ENCODE measurements around the gene TRPM7. TPM values are rescaled to one million over a fixed set of nuclear protein-coding genes. Genes with fewer than 3 reads are reported as not detected.

Gene TRPM7
- total RNA-seq, 2 donors from 2014 or later: 42.7 to 46.4 TPM

DNA sequence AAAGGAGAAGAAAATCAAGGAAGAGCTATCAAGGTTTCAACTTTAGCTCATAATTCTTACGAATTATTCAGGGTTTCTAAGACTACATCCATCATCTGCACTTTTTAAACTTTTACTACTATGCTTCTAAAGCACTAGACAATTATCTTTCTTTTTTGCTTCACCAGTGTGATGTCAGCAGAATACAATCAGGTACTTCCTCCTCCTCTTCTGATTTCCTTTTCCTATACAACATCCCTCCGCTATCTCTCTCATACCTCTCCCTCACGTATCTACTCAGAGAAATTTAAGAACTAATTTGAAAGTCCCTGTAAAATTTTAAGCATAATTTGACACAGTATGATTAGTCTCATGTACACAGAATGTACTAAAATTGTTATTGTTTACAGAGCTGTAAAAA lies 92.8 kb downstream of the TRPM7 start:
- TF ChIP-seq, protein P1, sequence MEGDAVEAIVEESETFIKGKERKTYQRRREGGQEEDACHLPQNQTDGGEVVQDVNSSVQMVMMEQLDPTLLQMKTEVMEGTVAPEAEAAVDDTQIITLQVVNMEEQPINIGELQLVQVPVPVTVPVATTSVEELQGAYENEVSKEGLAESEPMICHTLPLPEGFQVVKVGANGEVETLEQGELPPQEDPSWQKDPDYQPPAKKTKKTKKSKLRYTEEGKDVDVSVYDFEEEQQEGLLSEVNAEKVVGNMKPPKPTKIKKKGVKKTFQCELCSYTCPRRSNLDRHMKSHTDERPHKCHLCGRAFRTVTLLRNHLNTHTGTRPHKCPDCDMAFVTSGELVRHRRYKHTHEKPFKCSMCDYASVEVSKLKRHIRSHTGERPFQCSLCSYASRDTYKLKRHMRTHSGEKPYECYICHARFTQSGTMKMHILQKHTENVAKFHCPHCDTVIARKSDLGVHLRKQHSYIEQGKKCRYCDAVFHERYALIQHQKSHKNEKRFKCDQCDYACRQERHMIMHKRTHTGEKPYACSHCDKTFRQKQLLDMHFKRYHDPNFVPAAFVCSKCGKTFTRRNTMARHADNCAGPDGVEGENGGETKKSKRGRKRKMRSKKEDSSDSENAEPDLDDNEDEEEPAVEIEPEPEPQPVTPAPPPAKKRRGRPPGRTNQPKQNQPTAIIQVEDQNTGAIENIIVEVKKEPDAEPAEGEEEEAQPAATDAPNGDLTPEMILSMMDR (conservative IDR thresholded peaks at IDR 0.05): no peak
- H3K4me3 Mint-ChIP-seq: no peak overlapping the region
- H3K4me3 ChIP-seq (ENCODE audit: low read length): no peak overlapping the region
- H3K27me3 Mint-ChIP-seq (ENCODE audit: insufficient read depth): no peaks in the 10 kb centered on the region
- no peaks in the 10 kb centered on the region for H3K9me3 Mint-ChIP-seq
- no peak for DNase-seq
- H3K27me3 ChIP-seq (ENCODE audit: control insufficient read depth, insufficient read depth, low read length, poor library complexity, severe bottlenecking): no peaks in the 10 kb centered on the region
- H3K36me3 Mint-ChIP-seq (ENCODE audit: low read depth): peaks cover 56% of the 10 kb centered on the region
- peaks cover 79% of the 10 kb centered on the region for H3K36me3 ChIP-seq (ENCODE audit: control insufficient read depth, insufficient read depth, low read length)
- H3K9me3 ChIP-seq (ENCODE audit: control insufficient read depth, low read length): no peaks in the 10 kb centered on the region
- no peaks in the 10 kb centered on the region for H3K4me1 Mint-ChIP-seq
- no peak overlapping the region for H3K9ac ChIP-seq (ENCODE audit: extremely low read depth, low read length, poor library complexity, severe bottlenecking)
- no peak overlapping the region for H3K27ac Mint-ChIP-seq
- H3K27ac ChIP-seq (ENCODE audit: low read depth, low read length): no peak overlapping the region
- H3K4me1 ChIP-seq (ENCODE audit: control insufficient read depth, insufficient read depth, low read length): no peaks in the 10 kb centered on the region
- 95 to 100% methylated on average over 3 of the region's 3 CpGs for WGBS, 2 experiments (ENCODE audit: insufficient coverage in 1 of 2, insufficient read length in 1 of 2)

DNA sequence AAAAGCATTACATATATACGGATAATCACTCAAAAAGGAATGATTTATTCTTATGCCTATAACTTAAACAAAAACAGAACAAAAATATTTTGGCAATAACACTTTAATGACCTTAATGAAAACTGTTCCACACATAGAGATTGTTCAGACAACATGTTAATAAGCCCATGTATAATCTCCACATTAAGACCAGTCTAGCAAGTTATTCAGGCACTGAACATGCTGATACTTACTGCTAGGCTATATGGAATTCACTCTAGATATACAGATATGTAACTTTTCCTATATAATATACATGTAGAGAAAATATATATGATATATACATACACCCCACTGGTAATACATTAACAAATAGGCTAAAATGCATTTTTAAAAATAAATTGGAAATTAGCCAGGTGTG lies 96.3 kb downstream of the TRPM7 start:
- H3K27me3 ChIP-seq (ENCODE audit: control insufficient read depth, insufficient read depth, low read length, poor library complexity, severe bottlenecking): no peaks in the 10 kb centered on the region
- H3K36me3 ChIP-seq (ENCODE audit: control insufficient read depth, insufficient read depth, low read length): peaks cover 91% of the 10 kb centered on the region
- DNase-seq: no peak
- H3K9me3 ChIP-seq (ENCODE audit: control insufficient read depth, low read length): no peaks in the 10 kb centered on the region
- H3K9ac ChIP-seq (ENCODE audit: extremely low read depth, low read length, poor library complexity, severe bottlenecking): no peak overlapping the region
- H3K4me3 ChIP-seq (ENCODE audit: low read length): no peak overlapping the region
- 100% methylated on average over 1 of the region's 1 CpG; no CpG with 5 or more reads in 1 of the 2 experiments for WGBS, 2 experiments (ENCODE audit: insufficient coverage in 1 of 2, insufficient read length in 1 of 2)
- Mint-ChIP-seq H3K36me3 (ENCODE audit: low read depth) (peaks cover 64% of the 10 kb centered on the region), H3K4me3 (no peak overlapping the region), H3K27ac (no peak overlapping the region), H3K9me3 (no peaks in the 10 kb centered on the region), H3K27me3 (ENCODE audit: insufficient read depth) (no peaks in the 10 kb centered on the region), H3K4me1 (no peaks in the 10 kb centered on the region)
- TF ChIP-seq, protein P1 (conservative IDR thresholded peaks at IDR 0.05): no peak
- no peaks in the 10 kb centered on the region for H3K4me1 ChIP-seq (ENCODE audit: control insufficient read depth, insufficient read depth, low read length)
- no peak overlapping the region for H3K27ac ChIP-seq (ENCODE audit: low read depth, low read length)

DNA sequence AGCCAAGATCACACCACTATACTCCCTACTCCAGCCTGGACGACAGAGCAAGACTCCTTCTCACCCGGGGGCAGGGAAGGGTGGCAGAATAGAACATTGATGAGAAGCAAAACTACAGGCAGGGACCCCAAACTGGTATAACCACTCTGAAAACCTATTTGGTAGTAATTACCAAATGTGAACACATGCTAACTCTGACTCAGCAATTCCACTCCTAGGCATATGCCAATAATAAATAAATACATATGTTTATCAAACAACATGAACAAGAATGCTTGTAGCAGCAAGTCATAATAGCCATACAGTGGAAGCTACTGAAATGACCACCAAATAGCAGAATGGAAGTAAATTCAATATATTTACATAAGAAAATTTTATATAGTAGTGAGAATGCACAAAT lies 109.1 kb downstream of the TRPM7 start:
- no peak for DNase-seq
- no peaks in the 10 kb centered on the region for H3K27me3 Mint-ChIP-seq (ENCODE audit: insufficient read depth)
- Histone ChIP-seq H3K27me3 (ENCODE audit: control insufficient read depth, insufficient read depth, low read length, poor library complexity, severe bottlenecking) (no peaks in the 10 kb centered on the region), H3K4me3 (ENCODE audit: low read length) (no peak overlapping the region), H3K9ac (ENCODE audit: extremely low read depth, low read length, poor library complexity, severe bottlenecking) (no peak overlapping the region), H3K4me1 (ENCODE audit: control insufficient read depth, insufficient read depth, low read length) (no peaks in the 10 kb centered on the region), H3K36me3 (ENCODE audit: control insufficient read depth, insufficient read depth, low read length) (peaks cover 81% of the 10 kb centered on the region), H3K9me3 (ENCODE audit: control insufficient read depth, low read length) (no peaks in the 10 kb centered on the region), H3K27ac (ENCODE audit: low read depth, low read length) (no peak overlapping the region)
- H3K4me1 Mint-ChIP-seq: no peaks in the 10 kb centered on the region
- no peaks in the 10 kb centered on the region for H3K9me3 Mint-ChIP-seq
- TF ChIP-seq, protein P1 (conservative IDR thresholded peaks at IDR 0.05): no peak
- H3K4me3 Mint-ChIP-seq: no peak overlapping the region
- 100% methylated on average over 2 of the region's 2 CpGs; no CpG with 5 or more reads in 1 of the 2 experiments for WGBS, 2 experiments (ENCODE audit: insufficient coverage in 1 of 2, insufficient read length in 1 of 2)
- peaks cover 49% of the 10 kb centered on the region for H3K36me3 Mint-ChIP-seq (ENCODE audit: low read depth)
- H3K27ac Mint-ChIP-seq: no peak overlapping the region

All from endodermal cell (in vitro differentiated cells).